Bronchial smooth muscle cell (primary cell): ENCODE measurements around the gene DNMT3L. TPM values are rescaled to one million over a fixed set of nuclear protein-coding genes. Genes with fewer than 3 reads are reported as not detected.

Source experiments
- total RNA-seq: library from RNA; depleted of rRNA; stranded (reverse); fragments of >200 nt; gene quantifications from 2 replicates; pipeline ENCODE4 v1.2.1, GENCODE V29; 2014

Gene DNMT3L
- not detected in 2 replicates for total RNA-seq

GRCh38 chr21:44261675-44262295 lies at the start of gene DNMT3L:
Gene DNMT3L, minus strand, starts transcription at chr21:44261897. Its CDS starts 638 bp downstream, at chr21:44261259.

DNA sequence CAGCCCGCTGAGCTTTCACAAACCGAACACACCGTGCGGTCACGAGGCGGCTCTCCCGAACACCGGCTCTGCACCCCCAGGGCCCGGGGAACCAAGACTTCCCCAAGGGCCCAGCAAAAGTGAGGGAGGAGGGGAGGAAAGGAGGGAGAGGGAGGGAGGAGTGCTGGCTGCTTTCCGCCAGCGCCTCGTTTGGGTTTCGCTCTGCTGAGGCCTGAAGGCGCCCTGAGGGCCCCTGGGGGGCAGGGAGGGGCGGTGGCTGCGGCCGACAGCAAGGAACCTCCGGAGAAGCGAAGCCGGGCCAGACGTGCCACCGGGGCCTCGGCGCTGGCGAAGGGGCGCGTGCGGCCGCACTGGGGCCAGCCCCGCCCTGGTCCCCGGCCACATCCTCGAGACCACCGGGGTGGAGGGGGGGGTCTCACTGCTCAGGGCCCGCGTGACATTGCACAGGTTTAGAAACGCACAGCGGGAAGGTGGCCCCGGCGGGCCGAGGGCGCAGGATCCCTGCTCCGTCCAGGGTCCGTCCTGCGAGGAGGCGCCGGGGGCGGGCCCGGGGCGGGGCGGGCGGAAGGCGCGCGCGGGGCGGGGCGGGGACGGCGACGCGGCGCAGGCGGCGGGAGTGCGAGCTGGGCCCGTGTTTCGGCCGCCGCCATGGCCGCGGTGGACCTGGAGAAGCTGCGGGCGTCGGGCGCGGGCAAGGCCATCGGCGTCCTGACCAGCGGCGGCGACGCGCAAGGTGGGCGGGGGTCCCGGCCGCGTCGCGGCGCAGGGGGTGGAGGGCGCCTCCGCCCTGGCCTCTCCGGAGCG lies 38.0 kb upstream of the DNMT3L start, which contains the start of gene PFKL:
Gene PFKL (plus strand): TSS at position 596 of the 804 bp plus-strand sequence. CDS start 53 bp downstream, at position 649.

DNA sequence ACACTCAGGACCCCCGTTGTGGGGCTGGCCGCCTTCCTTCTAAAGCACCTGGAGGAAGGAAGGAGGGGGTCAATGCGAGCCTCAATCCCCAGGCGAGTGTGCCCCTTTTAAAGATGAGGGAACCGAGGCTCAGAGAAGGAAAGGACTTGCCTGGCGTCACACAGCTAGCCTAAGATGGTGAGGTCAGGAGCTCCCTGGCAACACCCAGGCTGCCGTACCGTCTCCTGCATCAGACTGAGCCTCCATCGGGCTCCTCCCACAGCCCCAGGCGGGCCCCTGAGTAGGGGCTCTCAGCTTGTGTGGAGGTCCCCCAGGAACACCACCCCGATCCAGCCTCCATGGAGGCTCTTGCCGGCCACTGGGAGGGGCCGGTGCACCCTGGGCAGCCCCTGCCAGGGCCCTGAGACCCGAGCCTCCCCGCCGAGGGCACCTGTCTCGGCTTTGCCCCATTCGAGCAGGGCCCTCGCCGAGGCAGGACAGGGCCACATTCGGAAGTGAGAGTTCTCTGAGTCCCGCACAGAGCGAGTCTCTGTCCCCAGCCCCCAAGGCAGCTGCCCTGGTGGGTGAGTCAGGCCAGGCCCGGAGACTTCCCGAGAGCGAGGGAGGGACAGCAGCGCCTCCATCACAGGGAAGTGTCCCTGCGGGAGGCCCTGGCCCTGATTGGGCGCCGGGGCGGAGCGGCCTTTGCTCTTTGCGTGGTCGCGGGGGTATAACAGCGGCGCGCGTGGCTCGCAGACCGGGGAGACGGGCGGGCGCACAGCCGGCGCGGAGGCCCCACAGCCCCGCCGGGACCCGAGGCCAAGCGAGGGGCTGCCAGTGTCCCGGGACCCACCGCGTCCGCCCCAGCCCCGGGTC lies 23.7 kb upstream of the DNMT3L start, which contains the start of gene AIRE:
Gene AIRE (plus strand): TSS at position 739 of the 855 bp plus-strand sequence. CDS start 131 bp downstream, outside the sequence.

GRCh38 chr21:44240842-44241241 lies 20.9 kb downstream of the DNMT3L start, which contains the start of gene ICOSLG:
Gene ICOSLG, minus strand, starts transcription at chr21:44240943. Its CDS starts 126 bp downstream, at chr21:44240817.

Other genes with a start within 250 kb of the DNMT3L start
- gene TRAPPC10, start 249.6 kb downstream of the DNMT3L start, total RNA-seq, result 9.9 and 12.1 TPM in 2 replicates
- gene PWP2, start 154.5 kb downstream of the DNMT3L start, total RNA-seq, result 3.1 and 3.5 TPM in 2 replicates
- gene GATD3, start 128.2 kb downstream of the DNMT3L start, total RNA-seq, result 32.3 and 74.0 TPM in 2 replicates
- 0.09 and 0.16 TPM in 2 replicates for gene ICOSLG, start 21.0 kb downstream of the DNMT3L start, total RNA-seq
- not detected in 2 replicates for gene AIRE, start 24.0 kb upstream of the DNMT3L start, total RNA-seq
- gene PFKL, start 38.2 kb upstream of the DNMT3L start, total RNA-seq, result 245 and 255 TPM in 2 replicates
- gene CFAP410, start 77.5 kb upstream of the DNMT3L start, total RNA-seq, result 11.0 and 11.3 TPM in 2 replicates
- gene TRPM2, start 91.7 kb upstream of the DNMT3L start, total RNA-seq, result under 0.01 TPM in 1 of 2 replicates, not detected in the other
- gene LRRC3, start 193.6 kb upstream of the DNMT3L start, total RNA-seq, result under 0.01 TPM in 2 replicates